Measurements from ENCODE around the gene VANGL1.

Gene VANGL1

DNA sequence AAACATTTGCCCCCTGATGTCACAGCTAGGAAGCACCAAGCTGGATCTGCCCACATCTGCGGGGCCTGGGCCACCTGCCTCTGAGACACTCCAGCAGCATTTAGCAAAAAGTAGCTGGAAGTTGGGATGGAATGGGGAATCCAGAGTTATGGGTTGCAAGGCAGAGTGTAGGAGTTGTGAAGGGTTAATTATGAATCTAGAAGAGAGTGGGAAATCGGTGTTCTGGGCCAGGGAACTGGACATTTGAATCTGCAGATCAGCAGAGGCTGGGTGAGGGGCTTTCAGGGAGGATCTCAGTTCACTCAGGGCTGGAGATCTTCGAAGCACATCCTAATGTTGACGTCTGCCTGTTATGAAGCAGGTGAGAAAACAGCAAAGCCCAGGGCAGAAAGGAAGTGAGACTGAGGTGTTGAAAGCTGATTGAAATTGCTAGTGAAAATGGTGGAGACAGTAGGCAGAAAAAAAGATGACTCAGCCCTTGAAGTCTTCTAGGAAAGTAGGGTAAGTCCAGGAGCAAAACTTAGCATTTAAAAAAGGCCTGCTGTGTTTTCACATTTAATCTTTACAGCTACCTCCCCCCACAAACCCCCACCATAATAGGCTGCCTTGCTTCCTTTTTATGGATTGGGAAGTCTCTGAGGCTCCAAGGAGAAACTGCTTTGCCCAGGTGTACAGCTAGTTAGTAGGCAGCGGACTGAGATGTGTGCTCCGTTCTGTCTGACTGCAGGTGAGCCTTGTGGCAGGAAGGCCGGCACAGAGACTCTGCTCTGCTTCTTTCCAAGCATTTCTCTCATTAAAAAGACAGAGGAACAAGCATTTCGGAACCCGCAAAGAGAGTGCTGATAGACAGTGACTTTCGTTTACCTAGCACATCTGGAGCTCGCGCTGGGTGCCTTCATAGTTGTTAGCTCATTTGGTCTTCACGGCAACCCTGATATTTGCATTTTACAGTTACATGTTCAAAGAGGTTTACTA is 7.2 kb downstream of the VANGL1 start:
- peak overlapping the region; percentile 9 to 40 for H3K27ac ChIP-seq (ENCODE audit: insufficient read depth in 1 of 2, low read depth in 1 of 2, low read length in 2 of 2, poor library complexity in 1 of 2, severe bottlenecking in 2 of 2)
- peak overlapping the region in 1 of 7 experiments; percentile 40 for H3K4me3 ChIP-seq (ENCODE audit: control insufficient read depth in 1 of 7, extremely low read depth in 1 of 7, insufficient read depth in 4 of 7, low read depth in 2 of 7, low read length in 6 of 7)
- peaks cover 2 to 12% (median 9%) of the 10 kb centered on the region in 4 experiments for H3K36me3 ChIP-seq (ENCODE audit: control insufficient read depth in 4 of 4, insufficient read depth in 4 of 4, low read length in 3 of 4)
- WGBS (ENCODE audit: insufficient coverage) = 80% methylated on average over 13 of the region's 13 CpGs
- CTCF ChIA-PET = interaction anchor here (0.7 to 1.5 kb wide), 8 partner anchors 10 to 40 kb away, joined by 3 to 5 read pairs (median 3); no protein-coding TSS in a partner anchor
- POLR2A ChIA-PET = no interaction called here
- DNase-seq = peak in 2 of 3 donors; percentile 46 to 65
- no peaks in the 10 kb centered on the region for H3K9me3 ChIP-seq (ENCODE audit: control extremely low read depth in 1 of 5, control insufficient read depth in 4 of 5, insufficient read depth in 2 of 5, low read depth in 1 of 5, low read length in 4 of 5)
- no peaks in the 10 kb centered on the region for H3K27me3 ChIP-seq (replicated peaks in 2 of 5; ENCODE audit: control insufficient read depth in 4 of 5, insufficient read depth in 5 of 5, low read length in 4 of 5)
- H3K4me1 ChIP-seq (ENCODE audit: control extremely low read depth in 1 of 4, control insufficient read depth in 4 of 4, insufficient read depth in 4 of 4, low read length in 3 of 4) = peaks cover 0 to 51% (median 42%) of the 10 kb centered on the region in 4 experiments

GRCh38 chr1:115649964-115650363 is 8.2 kb downstream of the VANGL1 start:
- ChIA-PET CTCF (interaction anchor here (0.9 to 1.5 kb wide), 5 partner anchors 11 to 27 kb away, joined by 3 to 5 read pairs (median 3); no protein-coding TSS in a partner anchor), POLR2A (no interaction called here)
- no peaks in the 10 kb centered on the region for H3K27me3 ChIP-seq (replicated peaks in 2 of 5; ENCODE audit: control insufficient read depth in 4 of 5, insufficient read depth in 5 of 5, low read length in 4 of 5)
- peak overlapping the region in 1 of 2 experiments; percentile 53 for H3K27ac ChIP-seq (ENCODE audit: insufficient read depth in 1 of 2, low read depth in 1 of 2, low read length in 2 of 2, poor library complexity in 1 of 2, severe bottlenecking in 2 of 2)
- peaks cover 2 to 11% (median 7%) of the 10 kb centered on the region in 4 experiments for H3K36me3 ChIP-seq (ENCODE audit: control insufficient read depth in 4 of 4, insufficient read depth in 4 of 4, low read length in 3 of 4)
- 60% methylated on average over 2 of the region's 3 CpGs for WGBS (ENCODE audit: insufficient coverage)
- peaks cover 0 to 60% (median 50%) of the 10 kb centered on the region in 4 experiments for H3K4me1 ChIP-seq (ENCODE audit: control extremely low read depth in 1 of 4, control insufficient read depth in 4 of 4, insufficient read depth in 4 of 4, low read length in 3 of 4)
- no peak for DNase-seq
- no peaks in the 10 kb centered on the region for H3K9me3 ChIP-seq (ENCODE audit: control extremely low read depth in 1 of 5, control insufficient read depth in 4 of 5, insufficient read depth in 2 of 5, low read depth in 1 of 5, low read length in 4 of 5)
- peak overlapping the region in 1 of 7 experiments; percentile 4 for H3K4me3 ChIP-seq (ENCODE audit: control insufficient read depth in 1 of 7, extremely low read depth in 1 of 7, insufficient read depth in 4 of 7, low read depth in 2 of 7, low read length in 6 of 7)

- Histone ChIP-seq H3K27me3 (replicated peaks in 2 of 5; ENCODE audit: control insufficient read depth in 4 of 5, insufficient read depth in 5 of 5, low read length in 4 of 5) (no peaks in the 10 kb centered on the region), H3K4me1 (ENCODE audit: control extremely low read depth in 1 of 4, control insufficient read depth in 4 of 4, insufficient read depth in 4 of 4, low read length in 3 of 4) (peaks cover 3 to 70% (median 60%) of the 10 kb centered on the region in 4 experiments), H3K9me3 (ENCODE audit: control extremely low read depth in 1 of 5, control insufficient read depth in 4 of 5, insufficient read depth in 2 of 5, low read depth in 1 of 5, low read length in 4 of 5) (no peaks in the 10 kb centered on the region), H3K27ac (ENCODE audit: insufficient read depth in 1 of 2, low read depth in 1 of 2, low read length in 2 of 2, poor library complexity in 1 of 2, severe bottlenecking in 2 of 2) (peak overlapping the region in 1 of 2 experiments; percentile 36), H3K4me3 (ENCODE audit: control insufficient read depth in 1 of 7, extremely low read depth in 1 of 7, insufficient read depth in 4 of 7, low read depth in 2 of 7, low read length in 6 of 7) (no peak overlapping the region), H3K36me3 (ENCODE audit: control insufficient read depth in 4 of 4, insufficient read depth in 4 of 4, low read length in 3 of 4) (peaks cover 2 to 11% (median 8%) of the 10 kb centered on the region in 4 experiments)
- no peak for DNase-seq
- 93% methylated on average over 3 of the region's 3 CpGs for WGBS (ENCODE audit: insufficient coverage)
- POLR2A ChIA-PET = no interaction called here
- CTCF ChIA-PET = no interaction called here
These were observed 9.2 kb downstream of the VANGL1 start for GRCh38 chr1:115650961-115651360.

GRCh38 chr1:115651391-115651790 is 9.6 kb downstream of the VANGL1 start:
- peak in 1 of 3 donors; percentile 41 for DNase-seq
- Histone ChIP-seq H3K9me3 (ENCODE audit: control extremely low read depth in 1 of 5, control insufficient read depth in 4 of 5, insufficient read depth in 2 of 5, low read depth in 1 of 5, low read length in 4 of 5) (no peaks in the 10 kb centered on the region), H3K27me3 (replicated peaks in 2 of 5; ENCODE audit: control insufficient read depth in 4 of 5, insufficient read depth in 5 of 5, low read length in 4 of 5) (no peaks in the 10 kb centered on the region), H3K4me1 (ENCODE audit: control extremely low read depth in 1 of 4, control insufficient read depth in 4 of 4, insufficient read depth in 4 of 4, low read length in 3 of 4) (peaks cover 3 to 73% (median 61%) of the 10 kb centered on the region in 4 experiments), H3K27ac (ENCODE audit: insufficient read depth in 1 of 2, low read depth in 1 of 2, low read length in 2 of 2, poor library complexity in 1 of 2, severe bottlenecking in 2 of 2) (peak overlapping the region in 1 of 2 experiments; percentile 36), H3K36me3 (ENCODE audit: control insufficient read depth in 4 of 4, insufficient read depth in 4 of 4, low read length in 3 of 4) (peaks cover 2 to 12% (median 9%) of the 10 kb centered on the region in 4 experiments), H3K4me3 (ENCODE audit: control insufficient read depth in 1 of 7, extremely low read depth in 1 of 7, insufficient read depth in 4 of 7, low read depth in 2 of 7, low read length in 6 of 7) (no peak overlapping the region)
- WGBS (ENCODE audit: insufficient coverage) = 100% methylated on average over 1 of the region's 8 CpGs
- CTCF ChIA-PET = interaction anchor here (1.2 to 4.2 kb wide), 2 partner anchors 18 to 43 kb away, joined by 3 to 16 read pairs; no protein-coding TSS in a partner anchor
- POLR2A ChIA-PET = no interaction called here

DNA sequence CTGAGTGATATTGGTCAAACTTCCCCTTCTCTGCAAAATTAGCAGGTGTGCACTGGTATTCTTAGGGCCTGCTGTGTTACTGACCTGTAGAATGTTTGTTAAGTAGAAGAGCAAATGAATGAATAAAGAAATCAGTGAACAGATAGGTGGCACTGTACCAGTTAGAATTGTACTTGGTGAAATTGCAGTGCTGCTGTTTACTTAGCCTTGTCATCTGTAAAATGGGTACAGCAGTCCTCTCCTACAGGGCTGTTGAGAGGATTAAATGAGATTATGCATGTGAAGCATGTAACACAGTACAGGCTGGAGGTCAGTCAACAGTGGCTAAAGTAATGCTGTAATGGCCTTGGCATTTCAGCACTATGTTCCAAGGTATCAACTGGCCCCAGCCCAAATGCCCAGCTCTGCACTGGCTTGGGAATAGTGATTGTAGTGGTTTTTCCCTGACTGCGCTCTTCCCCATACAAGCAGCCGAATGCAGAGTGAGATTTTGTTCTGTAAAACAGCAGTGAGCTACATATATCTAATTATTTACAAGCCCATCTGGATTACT is 10.5 kb downstream of the VANGL1 start:
- ChIA-PET CTCF (interaction anchor here (1.2 to 4.2 kb wide), 3 partner anchors 17 to 44 kb away, joined by 3 to 16 read pairs (median 3); no protein-coding TSS in a partner anchor), POLR2A (no interaction called here)
- Histone ChIP-seq H3K4me1 (ENCODE audit: control extremely low read depth in 1 of 4, control insufficient read depth in 4 of 4, insufficient read depth in 4 of 4, low read length in 3 of 4) (peaks cover 3 to 67% (median 56%) of the 10 kb centered on the region in 4 experiments), H3K9me3 (ENCODE audit: control extremely low read depth in 1 of 5, control insufficient read depth in 4 of 5, insufficient read depth in 2 of 5, low read depth in 1 of 5, low read length in 4 of 5) (no peaks in the 10 kb centered on the region), H3K27me3 (replicated peaks in 2 of 5; ENCODE audit: control insufficient read depth in 4 of 5, insufficient read depth in 5 of 5, low read length in 4 of 5) (no peaks in the 10 kb centered on the region), H3K4me3 (ENCODE audit: control insufficient read depth in 1 of 7, extremely low read depth in 1 of 7, insufficient read depth in 4 of 7, low read depth in 2 of 7, low read length in 6 of 7) (no peak overlapping the region), H3K27ac (ENCODE audit: insufficient read depth in 1 of 2, low read depth in 1 of 2, low read length in 2 of 2, poor library complexity in 1 of 2, severe bottlenecking in 2 of 2) (no peak overlapping the region), H3K36me3 (ENCODE audit: control insufficient read depth in 4 of 4, insufficient read depth in 4 of 4, low read length in 3 of 4) (peaks cover 2 to 14% (median 11%) of the 10 kb centered on the region in 4 experiments)
- DNase-seq = no peak
- no CpG with 5 or more reads among the region's 2 CpGs for WGBS (ENCODE audit: insufficient coverage)

GRCh38 chr1:115654125-115654524 is 12.4 kb downstream of the VANGL1 start:
- DNase-seq = no peak
- WGBS (ENCODE audit: insufficient coverage) = 100% methylated on average over 1 of the region's 3 CpGs
- CTCF ChIA-PET = interaction anchor here (0.7 to 4.2 kb wide), 3 partner anchors 10 to 343 kb away, joined by 4 to 16 read pairs (median 5); no protein-coding TSS in a partner anchor
- peaks cover 3 to 53% (median 38%) of the 10 kb centered on the region in 4 experiments for H3K4me1 ChIP-seq (ENCODE audit: control extremely low read depth in 1 of 4, control insufficient read depth in 4 of 4, insufficient read depth in 4 of 4, low read length in 3 of 4)
- H3K27me3 ChIP-seq (replicated peaks in 2 of 5; ENCODE audit: control insufficient read depth in 4 of 5, insufficient read depth in 5 of 5, low read length in 4 of 5) = no peaks in the 10 kb centered on the region
- H3K27ac ChIP-seq (ENCODE audit: insufficient read depth in 1 of 2, low read depth in 1 of 2, low read length in 2 of 2, poor library complexity in 1 of 2, severe bottlenecking in 2 of 2) = peak overlapping the region in 1 of 2 experiments; percentile 78
- peaks cover 7 to 29% (median 24%) of the 10 kb centered on the region in 4 experiments for H3K36me3 ChIP-seq (ENCODE audit: control insufficient read depth in 4 of 4, insufficient read depth in 4 of 4, low read length in 3 of 4)
- no peak overlapping the region for H3K4me3 ChIP-seq (ENCODE audit: control insufficient read depth in 1 of 7, extremely low read depth in 1 of 7, insufficient read depth in 4 of 7, low read depth in 2 of 7, low read length in 6 of 7)
- POLR2A ChIA-PET = no interaction called here
- no peaks in the 10 kb centered on the region for H3K9me3 ChIP-seq (ENCODE audit: control extremely low read depth in 1 of 5, control insufficient read depth in 4 of 5, insufficient read depth in 2 of 5, low read depth in 1 of 5, low read length in 4 of 5)
